ENCODE measurements around the gene RAP1GAP2.

RAP1GAP2 gene

GRCh38 chr17:3033741-3034577 is 237.7 kb downstream of the RAP1GAP2 start:
- no peak for TF ChIP-seq PATZ1 (CRISPR knock-in tag; IDR thresholded peaks at IDR 0.05; ENCODE audit: borderline replicate concordance)
- no peak for TF ChIP-seq CSDC2 (CRISPR knock-in tag; IDR thresholded peaks at IDR 0.05)
- no peak for TF ChIP-seq TSHZ2 (CRISPR knock-in tag; IDR thresholded peaks at IDR 0.05)
- TF ChIP-seq ZC3H10 (CRISPR knock-in tag; IDR thresholded peaks at IDR 0.05) = no peak
- no peak for TF ChIP-seq ZNF8 (CRISPR knock-in tag; IDR thresholded peaks at IDR 0.05)
- TF ChIP-seq, protein P1, sequence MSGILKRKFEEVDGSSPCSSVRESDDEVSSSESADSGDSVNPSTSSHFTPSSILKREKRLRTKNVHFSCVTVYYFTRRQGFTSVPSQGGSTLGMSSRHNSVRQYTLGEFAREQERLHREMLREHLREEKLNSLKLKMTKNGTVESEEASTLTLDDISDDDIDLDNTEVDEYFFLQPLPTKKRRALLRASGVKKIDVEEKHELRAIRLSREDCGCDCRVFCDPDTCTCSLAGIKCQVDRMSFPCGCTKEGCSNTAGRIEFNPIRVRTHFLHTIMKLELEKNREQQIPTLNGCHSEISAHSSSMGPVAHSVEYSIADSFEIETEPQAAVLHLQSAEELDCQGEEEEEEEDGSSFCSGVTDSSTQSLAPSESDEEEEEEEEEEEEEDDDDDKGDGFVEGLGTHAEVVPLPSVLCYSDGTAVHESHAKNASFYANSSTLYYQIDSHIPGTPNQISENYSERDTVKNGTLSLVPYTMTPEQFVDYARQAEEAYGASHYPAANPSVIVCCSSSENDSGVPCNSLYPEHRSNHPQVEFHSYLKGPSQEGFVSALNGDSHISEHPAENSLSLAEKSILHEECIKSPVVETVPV (CRISPR knock-in tag; IDR thresholded peaks at IDR 0.05) = no peak
- TF ChIP-seq ZNF70 (CRISPR knock-in tag; IDR thresholded peaks at IDR 0.05) = no peak
- no peak for TF ChIP-seq TCF4 (CRISPR knock-in tag; IDR thresholded peaks at IDR 0.05; ENCODE audit: borderline replicate concordance)
- no peak for ATAC-seq

GRCh38 chr17:3034578-3034920 is 238.3 kb downstream of the RAP1GAP2 start:
- ATAC-seq = no peak
- TF ChIP-seq ZFP3 (CRISPR knock-in tag; IDR thresholded peaks at IDR 0.05) (no peak), OSR1 (CRISPR knock-in tag; IDR thresholded peaks at IDR 0.05) (no peak), ZFP30 (CRISPR knock-in tag; IDR thresholded peaks at IDR 0.05) (no peak)
- TF ChIP-seq, protein P2, sequence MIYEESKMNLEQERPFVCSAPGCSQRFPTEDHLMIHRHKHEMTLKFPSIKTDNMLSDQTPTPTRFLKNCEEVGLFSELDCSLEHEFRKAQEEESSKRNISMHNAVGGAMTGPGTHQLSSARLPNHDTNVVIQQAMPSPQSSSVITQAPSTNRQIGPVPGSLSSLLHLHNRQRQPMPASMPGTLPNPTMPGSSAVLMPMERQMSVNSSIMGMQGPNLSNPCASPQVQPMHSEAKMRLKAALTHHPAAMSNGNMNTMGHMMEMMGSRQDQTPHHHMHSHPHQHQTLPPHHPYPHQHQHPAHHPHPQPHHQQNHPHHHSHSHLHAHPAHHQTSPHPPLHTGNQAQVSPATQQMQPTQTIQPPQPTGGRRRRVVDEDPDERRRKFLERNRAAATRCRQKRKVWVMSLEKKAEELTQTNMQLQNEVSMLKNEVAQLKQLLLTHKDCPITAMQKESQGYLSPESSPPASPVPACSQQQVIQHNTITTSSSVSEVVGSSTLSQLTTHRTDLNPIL (CRISPR knock-in tag; IDR thresholded peaks at IDR 0.05; ENCODE audit: low read depth) = no peak
- TF ChIP-seq, protein P1 (CRISPR knock-in tag; IDR thresholded peaks at IDR 0.05) = no peak

GRCh38 chr17:3035256-3035967 is 239.2 kb downstream of the RAP1GAP2 start:
- ATAC-seq = no peak
- TF ChIP-seq BACH2 (CRISPR knock-in tag; IDR thresholded peaks at IDR 0.05; ENCODE audit: borderline replicate concordance) = no peak
- TF ChIP-seq POU6F1 (CRISPR knock-in tag; IDR thresholded peaks at IDR 0.05; ENCODE audit: borderline replicate concordance, low read depth) = no peak
- TF ChIP-seq TCF4 (CRISPR knock-in tag; IDR thresholded peaks at IDR 0.05; ENCODE audit: borderline replicate concordance) = no peak
- no peak for TF ChIP-seq GLIS3 (CRISPR knock-in tag; IDR thresholded peaks at IDR 0.05)
- TF ChIP-seq ZNF70 (CRISPR knock-in tag; IDR thresholded peaks at IDR 0.05) = no peak
- TF ChIP-seq, protein P2 (CRISPR knock-in tag; IDR thresholded peaks at IDR 0.05; ENCODE audit: low read depth) = no peak
- no peak for TF ChIP-seq SNAI2 (CRISPR knock-in tag; IDR thresholded peaks at IDR 0.05)
- no peak for TF ChIP-seq ARNTL (CRISPR knock-in tag; IDR thresholded peaks at IDR 0.05; ENCODE audit: borderline replicate concordance, low read depth)
- no peak for TF ChIP-seq ESRRG (CRISPR knock-in tag; IDR thresholded peaks at IDR 0.05)
- no peak for TF ChIP-seq CSDC2 (CRISPR knock-in tag; IDR thresholded peaks at IDR 0.05)
- no peak for TF ChIP-seq TSHZ2 (CRISPR knock-in tag; IDR thresholded peaks at IDR 0.05)
- no peak for TF ChIP-seq PPARA (CRISPR knock-in tag; IDR thresholded peaks at IDR 0.05; ENCODE audit: borderline replicate concordance)
- no peak for TF ChIP-seq OSR1 (CRISPR knock-in tag; IDR thresholded peaks at IDR 0.05)
- no peak for TF ChIP-seq RARB (CRISPR knock-in tag; IDR thresholded peaks at IDR 0.05)
- no peak for TF ChIP-seq ZC3H10 (CRISPR knock-in tag; IDR thresholded peaks at IDR 0.05)
